Activated CD8-positive, alpha-beta memory T cell treated with anti-CD3 and anti-CD28 coated beads, Interleukin-2, amount 50 U/mL, for 48 hours (primary cell): ENCODE measurements around the gene ZNF385C.
"Not testable (repeated sequence)": the region's sequence is repeated elsewhere in the genome, so short reads cannot be mapped to it uniquely, and the experiment has no call there.

Experiments
- DNase-seq: peaks from one replicate; pipeline ENCODE4 v3.0.0-alpha.2; 2020

The ZNF385C gene

GRCh38 chr17:42016941-42017865, 81.1 kb downstream of the ZNF385C start, which contains the start of gene DNAJC7:
TSS of gene DNAJC7 (minus strand) at chr17:42017439. CDS start at chr17:42017416, 23 bp downstream.
- DNase-seq, result peak; percentile 93

- DNase-seq, result no peak
Measured at GRCh38 chr17:42016411-42016831, 81.9 kb downstream of the ZNF385C start.

- DNase-seq, result not testable (repeated sequence)
Measured at GRCh38 chr17:42013740-42014139, 84.5 kb downstream of the ZNF385C start.

GRCh38 chr17:42012363-42012762, 85.9 kb downstream of the ZNF385C start:
- DNase-seq, result not testable (repeated sequence)

- DNase-seq, result no peak
Measured at GRCh38 chr17:42010898-42011516, 87.3 kb downstream of the ZNF385C start.

- DNase-seq, result not testable (repeated sequence)
Measured at GRCh38 chr17:42010266-42010680, 88.0 kb downstream of the ZNF385C start.

- no peak for DNase-seq
Measured at GRCh38 chr17:42009170-42009569, 89.1 kb downstream of the ZNF385C start.

- DNase-seq, result no peak
Measured at GRCh38 chr17:42005166-42005565, 93.1 kb downstream of the ZNF385C start.

GRCh38 chr17:42002792-42003301, 95.4 kb downstream of the ZNF385C start:
- no peak for DNase-seq

GRCh38 chr17:42002175-42002791, 96.0 kb downstream of the ZNF385C start:
- DNase-seq, result no peak

- no peak for DNase-seq
Measured at GRCh38 chr17:42001729-42002128, 96.5 kb downstream of the ZNF385C start.

- no peak for DNase-seq
Measured at GRCh38 chr17:42000413-42001133, 97.7 kb downstream of the ZNF385C start.

- DNase-seq, result no peak
Measured at GRCh38 chr17:41998497-41998896, 99.8 kb downstream of the ZNF385C start.

- no peak for DNase-seq
Measured at GRCh38 chr17:41996855-41997164, 101.5 kb downstream of the ZNF385C start.

- no peak for DNase-seq
Measured at GRCh38 chr17:41992576-41992975, 105.7 kb downstream of the ZNF385C start.

GRCh38 chr17:41989702-41990419, 108.4 kb downstream of the ZNF385C start:
- no peak for DNase-seq

GRCh38 chr17:41988418-41988817, 109.9 kb downstream of the ZNF385C start:
- DNase-seq, result no peak

GRCh38 chr17:41987642-41988041, 110.6 kb downstream of the ZNF385C start:
- DNase-seq, result no peak

- no peak for DNase-seq
Measured at GRCh38 chr17:41986634-41987033, 111.6 kb downstream of the ZNF385C start.

- no peak for DNase-seq
Measured at GRCh38 chr17:41985919-41986318, 112.4 kb downstream of the ZNF385C start.

GRCh38 chr17:41984454-41984853, 113.8 kb downstream of the ZNF385C start:
- DNase-seq, result no peak
